M059J (cell line): Measurements from ENCODE around the gene DNAJC15. TPM values are rescaled to one million over a fixed set of nuclear protein-coding genes. Genes with fewer than 3 reads are reported as not detected.

Experiments
- DNase-seq: peaks from one replicate; pipeline ENCODE4 v3.0.0-alpha.2; 2012; ENCODE audit warnings: low read depth
- total RNA-seq: library from RNA; depleted of rRNA; stranded (reverse); fragments of >200 nt; shearing (Covaris generic); gene quantifications from 2 replicates; pipeline ENCODE4 v1.2.3, GENCODE V29; 2014

DNAJC15 gene
- total RNA-seq, 1 experiment from 2014 or later: 34.6 TPM

DNA sequence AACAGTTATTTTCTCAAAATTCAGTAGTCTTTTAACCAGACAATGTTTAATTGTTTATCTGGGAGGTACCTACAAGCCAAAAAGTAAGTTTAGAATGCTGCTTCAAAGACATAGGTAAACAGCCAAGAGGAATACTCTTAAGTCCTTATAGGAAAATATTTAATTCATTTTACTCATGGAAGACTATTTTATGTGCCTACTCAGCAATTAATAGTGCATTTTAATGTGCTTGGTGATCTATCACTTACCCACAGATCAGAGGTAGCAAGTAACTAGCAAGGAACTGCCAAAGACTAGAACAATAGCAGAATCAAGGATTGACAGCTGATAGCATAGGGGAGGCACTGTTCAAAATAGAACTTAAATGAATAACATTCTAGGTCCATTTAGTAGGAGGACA lies 60.4 kb downstream of the DNAJC15 start:
- no peak for DNase-seq

DNA sequence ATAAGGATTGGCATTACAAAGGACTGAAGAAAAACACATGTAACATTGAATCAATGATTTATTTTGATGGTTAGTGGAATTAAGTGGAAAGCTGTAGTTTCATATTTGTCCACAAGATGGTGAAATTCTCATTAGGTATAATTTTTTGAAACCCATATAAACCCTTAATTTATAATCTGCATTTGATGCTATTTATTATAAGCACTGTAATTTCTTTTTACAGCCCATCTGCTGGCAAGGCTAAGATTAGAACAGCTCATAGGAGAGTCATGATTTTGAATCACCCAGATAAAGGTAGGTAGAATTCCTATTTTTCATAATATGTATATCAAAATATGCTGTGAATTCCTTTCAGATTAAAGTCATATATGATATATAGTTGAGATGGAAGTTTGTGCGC lies 62.2 kb downstream of the DNAJC15 start:
- peak; percentile 27 for DNase-seq

DNA sequence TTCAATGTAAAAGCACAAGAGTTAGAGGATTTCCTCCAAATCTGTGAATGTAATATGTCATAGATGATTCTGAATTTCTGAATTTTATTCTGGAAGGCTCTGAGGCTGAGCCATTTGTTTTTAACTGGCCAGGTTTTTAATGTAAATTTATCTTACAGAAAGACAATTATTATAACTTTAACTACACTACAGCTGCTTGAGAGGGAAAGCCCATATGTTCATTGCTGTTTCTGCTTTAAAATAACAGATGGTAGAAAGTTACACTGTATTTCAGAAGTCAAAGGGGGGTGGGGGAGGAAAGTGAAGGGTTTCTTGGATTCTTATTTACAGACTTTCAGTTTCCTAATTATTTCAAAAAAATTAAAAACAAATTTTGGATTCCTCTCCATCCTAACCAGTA lies 62.8 kb downstream of the DNAJC15 start:
- DNase-seq: no peak

DNA sequence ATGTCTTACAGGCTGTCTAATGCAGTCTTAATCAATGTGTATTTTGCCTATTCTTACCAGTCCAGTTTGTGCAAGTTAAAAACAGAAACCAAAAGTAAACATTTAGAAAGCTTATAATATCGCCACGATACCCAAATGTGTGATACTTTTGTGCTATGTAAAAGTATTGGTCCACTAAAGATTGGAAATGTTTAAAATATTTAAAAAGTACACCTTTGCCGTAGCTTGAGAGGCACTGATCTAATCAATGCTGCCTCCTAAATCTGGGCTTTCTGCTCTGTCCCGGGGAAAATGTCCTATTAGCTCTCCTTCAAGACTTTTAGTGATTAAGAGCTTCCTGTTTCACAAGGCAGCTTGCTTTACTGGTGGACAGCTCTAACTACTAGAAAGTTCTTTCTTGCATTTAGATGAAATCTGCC lies 64.7 kb downstream of the DNAJC15 start:
- DNase-seq: no peak

DNA sequence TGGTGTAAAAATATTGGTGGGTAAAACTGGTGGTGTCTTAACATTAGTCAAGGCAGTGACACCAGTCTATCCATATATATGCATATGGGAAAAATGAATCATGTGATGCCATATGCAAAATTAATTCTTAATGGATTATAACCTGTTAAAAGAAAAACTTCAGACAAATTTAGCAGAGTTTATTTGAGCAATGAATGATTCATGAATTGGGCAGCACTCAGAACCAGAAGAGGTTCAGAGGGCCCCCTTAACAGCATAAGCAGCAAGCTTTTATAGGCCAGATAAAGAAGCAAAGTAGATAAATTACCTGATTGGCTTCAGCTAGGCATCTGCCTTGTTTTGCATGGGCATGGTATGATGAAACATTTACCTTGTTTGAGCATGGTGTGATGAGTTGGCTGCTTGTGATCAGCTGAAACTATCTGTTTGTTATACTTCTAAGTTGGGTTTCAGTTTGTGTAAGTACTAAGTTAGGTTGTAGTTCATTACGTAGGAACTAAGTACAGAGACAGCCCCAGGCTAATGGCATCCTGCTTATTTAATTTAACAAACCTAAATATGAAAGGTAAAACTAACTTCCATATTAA lies 66.6 kb downstream of the DNAJC15 start:
- DNase-seq: no peak

DNA sequence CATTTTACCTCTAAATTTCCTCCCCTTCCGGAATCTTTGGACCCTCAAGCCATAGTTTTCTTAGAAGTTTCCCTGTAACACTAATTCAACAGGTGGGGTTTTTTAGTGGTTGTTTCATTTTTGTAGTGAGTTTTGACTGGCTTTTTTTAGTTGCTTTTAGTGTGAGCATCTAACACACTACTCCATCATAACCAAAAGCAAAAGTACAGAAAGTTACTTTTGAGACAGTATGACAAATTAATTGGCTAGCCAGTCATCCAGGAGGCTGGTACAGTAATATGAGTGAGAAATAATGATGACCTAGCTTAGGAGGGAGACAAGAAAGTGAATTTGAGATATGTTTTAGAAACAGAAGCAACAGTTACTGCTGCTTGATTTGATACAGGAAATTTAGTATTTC lies 71.5 kb downstream of the DNAJC15 start:
- DNase-seq: peak; percentile 15

DNA sequence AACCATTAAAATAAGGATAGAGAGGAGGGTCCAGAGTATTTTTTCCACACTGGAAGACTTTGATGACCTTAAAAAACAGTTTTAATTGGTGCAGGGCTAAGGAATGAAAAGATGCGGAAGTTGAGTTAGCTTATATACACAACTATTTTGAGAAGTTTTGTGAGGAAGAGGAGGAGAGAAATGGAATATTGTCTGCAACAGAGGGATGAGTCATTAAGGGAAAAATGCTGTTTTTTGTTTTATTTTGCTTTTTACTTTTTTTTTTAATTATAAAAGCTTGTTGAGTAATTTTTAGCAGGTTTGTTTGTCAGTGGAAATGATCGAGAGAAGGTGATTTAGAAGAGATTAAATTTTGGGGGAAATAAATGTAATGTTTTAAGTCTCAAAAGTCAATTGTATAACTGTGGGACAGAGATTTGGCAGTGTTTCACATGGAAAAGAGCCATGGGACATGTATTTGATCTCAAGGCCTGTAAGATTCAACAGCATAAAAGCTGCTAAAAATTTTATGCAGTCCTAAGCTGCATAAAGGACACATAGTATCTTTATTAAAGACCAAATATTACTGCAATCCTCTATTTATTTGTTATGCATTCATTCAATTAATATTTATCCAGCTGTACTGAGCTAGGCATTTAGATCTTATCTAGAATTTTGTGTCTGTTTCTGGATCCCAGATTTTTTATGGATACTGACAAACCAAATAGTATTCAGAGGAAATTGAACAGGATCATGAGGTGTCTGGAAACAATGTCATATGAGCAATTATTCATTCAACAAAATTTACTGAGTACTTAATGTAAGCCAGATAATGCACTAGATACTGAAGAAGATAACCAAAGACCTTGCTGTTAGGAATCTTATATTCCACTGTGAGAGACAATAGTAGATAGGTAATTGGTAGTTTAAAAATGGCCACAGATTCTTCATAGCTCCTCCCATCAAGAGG lies 72.7 kb downstream of the DNAJC15 start:
- DNase-seq: no peak

DNA sequence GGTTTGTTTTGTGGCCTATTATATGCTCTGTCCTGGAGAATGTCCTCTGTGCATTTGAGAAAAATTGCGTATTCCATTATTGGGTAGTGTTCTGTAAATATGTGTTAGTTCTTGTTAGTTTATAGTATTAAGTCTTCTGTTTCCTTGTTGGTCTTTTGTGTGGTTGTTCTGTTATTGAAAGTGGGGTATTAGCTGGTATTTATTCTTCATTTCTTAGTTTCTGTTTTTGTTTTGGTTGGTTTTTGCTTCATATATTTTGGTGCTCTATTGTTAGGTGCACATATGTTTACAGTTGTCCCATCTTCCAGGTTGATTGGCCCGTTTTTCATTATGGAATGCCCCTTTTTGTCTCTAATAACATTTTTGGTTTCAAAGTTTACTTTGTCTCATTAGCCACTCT lies 77.3 kb downstream of the DNAJC15 start:
- no peak for DNase-seq

DNA sequence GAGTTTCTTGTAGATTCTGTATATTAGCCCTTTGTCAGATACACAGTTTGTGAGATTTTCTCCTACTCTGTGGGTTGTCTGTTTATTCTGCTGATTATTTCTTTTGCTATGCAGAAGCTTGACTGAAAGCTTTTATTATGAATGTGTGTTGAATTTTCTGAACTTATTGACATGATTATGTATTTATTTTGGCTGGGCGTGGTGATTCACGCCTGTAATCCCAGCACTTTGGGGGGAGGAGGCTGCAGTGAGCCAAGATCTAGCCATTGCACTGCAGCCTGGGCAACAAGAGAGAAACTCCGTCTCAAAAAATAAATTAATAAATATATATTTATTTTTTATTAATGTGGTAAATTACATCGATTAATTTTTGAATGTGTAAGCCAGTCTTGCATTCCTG lies 78.9 kb downstream of the DNAJC15 start:
- DNase-seq: no peak

DNA sequence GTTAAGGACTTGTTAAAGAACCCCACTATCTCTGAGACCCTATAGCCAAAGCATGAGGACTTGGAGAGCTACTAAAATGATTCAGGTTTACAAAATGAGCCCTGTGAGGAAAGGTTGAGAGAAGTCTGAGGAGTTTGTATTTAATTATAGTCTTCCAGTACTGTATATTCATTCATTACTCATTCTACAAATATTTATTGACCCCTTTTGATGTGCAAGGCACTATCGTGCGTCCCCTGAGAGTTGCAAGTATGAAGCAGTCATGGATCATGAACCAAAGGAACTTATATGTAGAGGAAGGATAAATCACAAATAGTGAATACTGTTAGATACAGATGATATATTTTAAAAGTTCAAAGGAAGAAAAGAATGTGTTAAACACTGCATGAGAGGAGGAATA lies 84.4 kb downstream of the DNAJC15 start:
- no peak for DNase-seq

DNA sequence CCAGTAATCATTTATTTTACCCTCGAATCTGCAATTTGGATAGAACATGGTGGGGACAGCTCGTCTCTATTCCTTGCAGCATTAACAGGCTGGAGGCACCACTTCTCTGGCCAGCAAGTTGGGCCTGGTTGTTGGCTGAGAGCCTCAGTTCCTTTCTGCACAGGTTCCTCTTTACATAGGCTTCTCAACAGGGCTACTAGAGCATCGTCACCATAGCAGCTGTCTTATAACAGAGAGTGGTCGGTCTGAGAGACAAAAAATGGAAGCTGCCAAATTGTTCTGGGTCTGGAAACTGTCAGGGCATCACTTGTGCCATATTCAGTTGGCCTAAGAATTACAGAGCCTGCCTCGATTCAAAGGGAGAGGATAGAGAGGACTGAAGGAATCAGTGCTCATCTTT lies 86.7 kb downstream of the DNAJC15 start:
- no peak for DNase-seq

DNA sequence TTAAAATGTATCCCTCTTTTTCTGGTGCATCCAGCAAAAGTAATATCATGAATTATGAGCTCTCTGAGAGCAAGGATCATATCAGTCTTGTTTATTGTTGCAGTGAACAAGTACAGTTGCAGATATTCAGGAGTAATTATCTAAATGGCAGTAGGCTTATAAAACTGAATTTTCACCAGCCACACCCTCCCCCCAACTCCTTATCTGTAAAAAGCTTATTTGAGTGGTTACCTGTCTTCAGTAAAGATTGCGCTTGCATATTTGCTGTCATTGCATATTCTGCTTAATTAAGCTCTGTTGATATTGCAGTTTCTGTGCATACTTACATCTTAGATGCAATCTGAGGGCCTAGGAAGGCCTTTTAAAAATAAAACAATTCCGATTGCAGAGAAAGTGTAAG lies 87.3 kb downstream of the DNAJC15 start:
- DNase-seq: no peak

DNA sequence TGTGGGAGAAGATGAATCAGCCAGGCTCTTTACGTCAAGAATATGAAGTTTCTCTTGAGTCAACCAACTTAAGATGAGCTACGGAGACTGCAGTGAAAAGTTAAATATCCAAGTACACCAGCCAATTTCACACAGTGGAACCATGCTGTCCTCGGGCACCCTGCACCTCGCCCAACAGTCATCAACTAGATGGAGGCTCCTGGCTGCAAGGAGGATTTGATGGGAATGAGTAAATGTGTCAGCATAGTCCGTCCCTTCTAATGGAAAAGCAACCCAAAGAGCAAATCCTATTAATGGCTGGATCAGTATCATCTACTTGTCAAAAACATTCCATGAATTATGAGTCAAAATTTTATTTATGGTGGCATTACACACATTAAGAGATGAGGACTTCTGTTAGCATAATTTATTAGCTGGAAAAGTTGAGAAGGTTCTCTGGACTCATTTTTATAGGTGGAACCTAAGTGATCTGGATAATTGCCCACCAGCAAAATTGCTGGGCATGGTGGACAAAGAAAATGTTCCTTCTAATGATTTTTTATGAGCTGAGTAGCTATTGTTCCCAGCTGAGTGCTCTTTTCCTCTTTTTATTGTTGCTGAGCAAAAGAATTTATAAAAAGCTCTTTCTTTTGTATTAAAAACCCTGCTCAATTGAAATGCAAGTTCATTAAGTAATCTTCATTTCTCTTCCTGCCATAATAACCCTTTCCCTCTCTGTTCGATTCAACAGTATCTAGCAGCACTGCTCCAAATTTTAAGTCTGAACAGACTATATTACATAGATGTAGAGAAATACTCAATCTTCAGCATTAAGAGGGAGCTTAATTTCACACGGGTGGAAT lies 88.4 kb downstream of the DNAJC15 start:
- DNase-seq: no peak

DNA sequence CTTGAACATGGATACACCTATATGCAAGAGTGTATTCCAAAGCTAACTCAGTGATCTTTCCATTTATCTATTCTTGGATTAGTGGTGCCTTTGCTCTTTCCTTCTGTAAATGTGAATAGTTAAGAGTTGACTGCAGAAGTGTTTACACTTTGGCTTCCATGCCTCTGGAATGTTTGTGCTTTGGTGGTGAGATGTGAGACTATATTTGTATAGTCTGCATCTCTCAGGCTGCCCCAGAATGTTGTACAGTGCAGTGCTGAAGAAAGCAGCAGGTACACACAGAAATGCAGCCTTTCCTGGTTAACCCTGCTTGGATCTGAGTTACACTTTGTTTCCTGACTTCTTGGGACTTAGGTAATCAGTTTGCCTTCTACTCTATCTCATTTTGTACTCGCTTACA lies 90.2 kb downstream of the DNAJC15 start:
- no peak for DNase-seq

DNA sequence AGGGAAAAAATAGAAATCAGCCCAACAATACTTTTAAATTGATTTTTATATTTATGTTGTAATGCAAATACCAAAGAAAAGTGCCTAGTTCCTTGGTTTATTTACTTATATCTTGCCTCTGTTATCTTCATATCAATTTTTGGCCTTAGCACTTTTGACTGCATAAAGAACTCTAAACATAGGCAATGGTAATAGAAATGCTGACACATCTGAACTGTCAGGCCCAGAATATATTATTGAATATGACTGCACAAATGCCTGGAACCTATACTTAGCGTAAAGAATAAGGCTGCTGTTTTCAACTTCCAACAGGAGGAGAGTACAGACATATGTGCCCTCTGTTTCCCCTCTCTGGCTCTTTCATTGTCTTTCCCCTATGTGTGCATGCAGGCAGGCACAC lies 91.1 kb downstream of the DNAJC15 start:
- no peak for DNase-seq

DNA sequence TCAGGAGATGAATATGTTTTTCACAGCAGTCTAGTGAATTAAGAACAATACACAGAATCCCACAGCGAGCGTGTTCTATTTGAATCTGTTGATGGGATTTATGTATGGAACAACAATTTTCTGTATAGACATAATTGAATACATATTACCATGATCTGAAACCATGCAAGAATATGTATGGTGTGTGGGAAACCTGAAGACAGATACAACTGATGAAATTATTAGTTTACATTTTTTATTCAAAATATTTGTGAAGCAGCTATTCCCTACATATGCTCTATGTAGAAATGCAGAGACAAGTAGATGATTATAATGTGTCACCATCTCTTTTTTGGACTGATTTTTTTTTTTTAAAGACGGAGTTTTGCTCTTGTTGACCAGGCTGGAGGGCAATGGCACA lies 91.8 kb downstream of the DNAJC15 start:
- DNase-seq: no peak

DNA sequence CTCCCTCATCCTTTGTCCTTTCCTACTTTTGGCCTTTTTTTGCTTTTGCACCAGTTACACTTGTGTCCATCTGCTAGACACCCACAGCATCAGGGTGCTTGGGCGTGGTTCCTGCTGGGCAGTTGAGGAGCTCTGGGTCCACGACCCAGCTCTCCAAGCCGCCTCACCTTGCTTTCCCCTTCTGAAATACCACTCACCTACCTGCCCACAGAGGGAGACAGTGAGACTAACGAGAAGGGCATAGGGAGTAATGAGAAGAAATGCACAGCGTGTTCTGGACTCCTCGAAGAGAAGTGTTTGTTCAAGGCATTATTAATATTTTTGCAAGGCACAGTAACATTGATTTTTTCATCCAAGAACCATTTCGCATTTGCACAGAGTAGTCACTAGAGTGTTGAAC lies 92.9 kb downstream of the DNAJC15 start:
- no peak for DNase-seq

DNA sequence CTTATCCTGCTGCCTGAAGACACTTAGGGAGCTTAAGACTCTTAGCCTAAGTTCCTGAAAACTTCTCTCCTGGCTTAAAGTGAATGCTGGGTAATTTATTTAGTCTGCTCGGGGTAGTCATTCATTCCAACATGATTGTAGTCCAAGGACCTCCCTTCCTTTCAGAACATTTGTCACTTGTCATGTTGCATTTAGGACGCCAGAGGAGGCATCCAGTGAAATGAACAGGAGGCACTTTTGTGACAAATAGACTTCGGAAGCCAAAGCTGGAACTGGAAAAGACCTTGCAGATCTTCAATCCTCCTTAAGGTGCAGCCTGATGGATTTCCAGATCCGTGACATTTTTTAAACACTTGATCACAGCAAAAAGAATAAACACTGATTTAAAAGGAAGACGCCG lies 95.1 kb downstream of the DNAJC15 start:
- DNase-seq: no peak

DNA sequence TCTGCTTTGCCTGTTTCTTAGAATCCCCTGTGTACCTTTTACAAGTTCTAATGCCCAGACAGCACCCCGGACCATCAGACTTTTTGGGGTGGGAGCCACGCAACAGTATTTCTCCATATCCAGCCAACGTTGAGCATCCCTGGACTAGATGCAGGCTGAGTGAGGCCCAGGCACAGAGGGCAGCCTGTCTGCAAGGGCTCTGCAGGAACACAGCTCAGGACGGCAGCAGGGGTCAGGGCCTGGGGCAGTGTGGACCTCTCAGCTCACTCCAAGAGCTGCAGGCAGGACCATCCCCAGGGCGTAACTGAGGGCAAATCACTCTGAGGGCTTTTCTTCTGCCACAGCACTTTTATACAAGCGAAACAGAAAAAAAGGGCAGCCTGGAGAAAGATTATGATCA lies 95.8 kb downstream of the DNAJC15 start:
- DNase-seq: no peak

DNA sequence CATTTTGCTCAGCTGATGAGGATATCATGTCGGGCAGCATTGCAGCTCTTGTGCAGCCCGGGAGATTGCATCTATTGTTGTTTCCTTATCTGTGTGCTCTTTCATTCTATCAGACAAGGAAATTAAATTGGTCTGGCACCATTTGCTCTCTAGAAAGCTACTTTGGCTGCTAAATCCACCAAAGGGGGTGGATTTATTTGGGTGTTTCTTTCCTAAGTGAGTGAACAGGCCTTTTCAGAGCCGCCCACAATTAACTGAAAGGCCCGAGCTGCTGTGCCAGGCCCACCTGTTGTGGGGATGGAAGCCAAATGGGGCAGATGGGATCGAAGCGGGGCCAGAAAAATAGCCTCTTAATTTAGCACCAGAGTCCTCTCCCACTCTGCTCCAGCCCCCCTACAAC lies 99.4 kb downstream of the DNAJC15 start:
- no peak for DNase-seq

DNA sequence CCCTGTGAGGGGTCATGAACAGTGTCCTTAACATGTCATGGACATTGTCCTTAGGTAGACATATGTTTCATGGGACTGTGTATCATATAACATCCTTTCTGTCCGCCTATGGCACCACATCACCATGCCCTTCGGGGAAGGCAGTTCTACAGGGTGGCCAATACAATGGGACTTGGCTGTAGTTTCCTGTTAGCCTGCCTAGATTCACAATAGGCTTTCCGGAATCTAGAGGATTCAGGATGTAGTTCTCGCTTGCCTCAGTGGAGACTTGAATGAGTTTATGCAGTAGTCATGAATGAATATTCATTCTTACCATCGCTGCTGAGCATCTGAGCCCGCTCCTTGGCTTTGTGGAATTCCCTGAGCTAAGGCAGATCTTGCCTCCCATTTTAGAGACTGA lies 100.5 kb downstream of the DNAJC15 start:
- DNase-seq: no peak

DNA sequence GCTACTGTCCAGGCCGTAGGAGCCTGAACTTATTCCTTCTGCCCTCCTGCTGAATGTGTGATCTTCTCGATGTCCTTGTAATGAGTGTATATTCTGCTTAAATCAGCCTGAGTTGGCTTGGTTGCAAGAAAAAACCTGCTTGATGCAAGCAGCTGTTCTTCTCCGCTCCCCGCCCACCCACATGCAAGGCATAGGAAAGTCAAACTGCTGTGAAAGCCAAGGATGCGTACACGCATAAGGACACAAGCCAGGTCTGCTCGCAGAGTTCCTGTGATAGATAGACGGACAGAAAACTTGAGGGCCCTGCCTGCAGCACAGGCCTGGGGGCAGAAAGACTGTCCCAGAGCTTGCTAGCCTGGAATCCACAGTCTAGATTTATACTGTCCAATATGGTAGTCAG lies 101.1 kb downstream of the DNAJC15 start:
- no peak for DNase-seq

DNA sequence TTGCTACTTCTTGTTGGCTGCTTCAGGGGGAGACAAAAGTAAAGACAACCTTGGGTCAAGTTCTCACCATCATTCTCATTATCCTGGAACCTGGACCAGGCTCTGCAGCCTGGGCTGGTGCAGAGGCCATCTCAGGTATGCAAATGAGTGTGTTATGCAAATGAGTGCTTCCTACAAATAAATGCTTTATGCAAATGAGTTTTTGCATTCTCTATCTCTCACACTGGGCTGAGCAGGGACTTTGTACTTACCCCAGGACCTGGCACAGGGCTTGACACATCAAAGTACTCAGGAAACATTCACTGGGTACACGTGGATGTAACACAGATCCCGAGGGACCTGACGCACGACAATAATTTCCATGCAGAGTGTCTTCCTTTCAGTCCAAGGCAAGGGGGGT lies 103.0 kb downstream of the DNAJC15 start:
- DNase-seq: no peak
